HCT116 (cell line): ENCODE measurements around the gene STK32B. TPM values are rescaled to one million over a fixed set of nuclear protein-coding genes. Genes with fewer than 3 reads are reported as not detected.

Experiments
- ATAC-seq: fragments of 200-7000 bp; cut with Tn5 transposase; 2 replicates; pipeline ENCODE4 v1.9.1; 2020; ENCODE audit warnings: mild to moderate bottlenecking, moderate library complexity
- BruUV-seq: library from RNA; stranded (reverse); fragments of 400-500 nt; replicated peaks from 2 replicates; lab custom pipeline; 2021; lab: Mats Ljungman, UMichigan
- CTCF ChIA-PET: fragments of 300-600 bp; sonication (Branson Sonifier 250); formaldehyde crosslinking; loops from one replicate; lab custom pipeline; 2021; ENCODE audit warnings: antibody characterized with exemption; lab: Charles Lee
- POLR2A ChIA-PET: fragments of 300-600, 350-600 bp; sonication (Branson Sonifier 250); formaldehyde crosslinking; loops from one replicate; lab custom pipeline; 2021; ENCODE audit warnings: antibody characterized with exemption; lab: Charles Lee
- RAD21 ChIA-PET, 2 experiments: fragments of 300-600 bp; sonication (Branson Sonifier 250); formaldehyde crosslinking; loops; one replicate each; lab custom pipeline; 2023; ENCODE audit warnings: low total read pairs in 2 of 2; ENCODE audit not compliant: uncharacterized antibody in 2 of 2, unreplicated experiment in 2 of 2, low non-redundant PET in 1 of 2; lab: Charles Lee
- DNase-seq: peaks from one replicate; pipeline ENCODE4 v3.0.0-alpha.2; 2010; ENCODE audit warnings: low read depth, low spot score
- H2AFZ ChIP-seq: fragments of 200-600 bp; shearing (Covaris generic), sonication (generic); 2 replicates; pipeline ENCODE4 v1.6.1; 2017; ENCODE audit warnings: low read depth, mixed run types, mixed read lengths, antibody characterized with exemption, low read length; ENCODE audit not compliant: poor library complexity, severe bottlenecking
- H3K27ac ChIP-seq: 2 replicates; pipeline ENCODE4 v1.5.1; 2012; ENCODE audit warnings: low read depth, low read length
- H3K27me3 ChIP-seq: fragments of 200-600 bp; sonication (generic); 2 replicates; pipeline ENCODE4 v1.6.1; 2016; ENCODE audit warnings: mixed run types, low read length, mixed read lengths; ENCODE audit not compliant: insufficient read depth
- H3K36me3 ChIP-seq, 2 experiments: fragments of 200-500 bp in 1 of 2; fragments of 200-600 bp in 1 of 2; sonication (Bioruptor generic) in 1 of 2; sonication (generic) in 1 of 2; 2 replicates each; pipeline versions ENCODE4 v1.5.1 to v1.6.1; 2014 to 2016; ENCODE audit warnings: low read length in 2 of 2, inconsistent platforms in 1 of 2, mixed read lengths in 1 of 2, mixed run types in 1 of 2; ENCODE audit not compliant: insufficient read depth in 2 of 2, control insufficient read depth in 1 of 2
- H3K4me1 ChIP-seq, 2 experiments: fragments of 200-600 bp in 1 of 2; sonication (generic) in 1 of 2; 2 replicates each; pipeline versions ENCODE4 v1.5.1 to v1.6.1; 2012 to 2017; ENCODE audit warnings: low read length in 2 of 2, inconsistent platforms in 1 of 2, mild to moderate bottlenecking in 1 of 2, mixed read lengths in 1 of 2, mixed run types in 1 of 2, moderate library complexity in 1 of 2; ENCODE audit not compliant: insufficient read depth in 2 of 2, control insufficient read depth in 1 of 2
- H3K4me2 ChIP-seq: fragments of 200-600 bp; sonication (generic); 2 replicates; pipeline ENCODE4 v1.6.1; 2017; ENCODE audit warnings: mixed run types, low read length, mixed read lengths
- H3K4me3 ChIP-seq, 2 experiments: fragments of 200-600 bp in 1 of 2; sonication (generic) in 1 of 2; replicated peaks in 1 of 2; 2 replicates each; pipeline ENCODE4 v1.5.1; 2011 to 2016; ENCODE audit warnings: low read length in 2 of 2, control low read depth in 1 of 2, low read depth in 1 of 2, mild to moderate bottlenecking in 1 of 2, mixed read lengths in 1 of 2, mixed run types in 1 of 2
- H3K79me2 ChIP-seq: fragments of 200-600 bp; sonication (generic); 2 replicates; pipeline ENCODE4 v1.6.1; 2017; ENCODE audit warnings: mild to moderate bottlenecking, mixed run types, low read length, moderate library complexity, mixed read lengths; ENCODE audit not compliant: insufficient read depth
- H3K9ac ChIP-seq: fragments of 200-600 bp; sonication (generic); 2 replicates; pipeline ENCODE4 v1.6.1; 2016; ENCODE audit warnings: low read length, mixed read lengths
- H3K9me2 ChIP-seq: fragments of 200-600 bp; sonication (generic), shearing (Covaris generic); 2 replicates; pipeline ENCODE4 v1.6.1; 2017; ENCODE audit warnings: mixed run types, mild to moderate bottlenecking, moderate library complexity; ENCODE audit not compliant: insufficient read depth
- H3K9me3 ChIP-seq, 2 experiments: fragments of 200-500 bp in 1 of 2; fragments of 200-600 bp in 1 of 2; sonication (Bioruptor generic) in 1 of 2; sonication (generic) in 1 of 2; 2 replicates each; pipeline ENCODE4 v1.6.1; 2014 to 2017; ENCODE audit warnings: low read length in 2 of 2, mixed read lengths in 2 of 2, inconsistent platforms in 1 of 2, low read depth in 1 of 2, mild to moderate bottlenecking in 1 of 2, mixed run types in 1 of 2, moderate library complexity in 1 of 2; ENCODE audit not compliant: control insufficient read depth in 1 of 2, insufficient read depth in 1 of 2
- H4K20me1 ChIP-seq: fragments of 200-600 bp; sonication (generic), shearing (Covaris generic); 2 replicates; pipeline ENCODE4 v1.6.1; 2017; ENCODE audit warnings: mixed run types, mild to moderate bottlenecking, moderate library complexity; ENCODE audit not compliant: insufficient read depth
- EGR1 ChIP-seq: IDR thresholded peaks from 2 replicates; pipeline ENCODE4 v1.6.1; 2012; ENCODE audit warnings: low read depth
- ELF1 ChIP-seq: IDR thresholded peaks from 2 replicates; pipeline ENCODE4 v1.6.1; 2012; ENCODE audit warnings: low read depth, borderline replicate concordance
- EZH2phosphoT487 ChIP-seq: fragments of 200-600 bp; IDR thresholded peaks from 2 replicates; pipeline ENCODE4 v1.6.1; 2018; ENCODE audit warnings: antibody characterized with exemption, borderline replicate concordance
- FOSL1 ChIP-seq: IDR thresholded peaks from 2 replicates; pipeline ENCODE4 v1.6.1; 2012; ENCODE audit warnings: low read depth
- JUND ChIP-seq: IDR thresholded peaks from 2 replicates; pipeline ENCODE4 v1.6.1; 2012
- POLR2AphosphoS5 ChIP-seq: IDR thresholded peaks from 2 replicates; pipeline ENCODE4 v1.6.1; 2011; ENCODE audit warnings: mild to moderate bottlenecking, low read depth, low read length, moderate library complexity
- RAD21 ChIP-seq: IDR thresholded peaks from 2 replicates; pipeline ENCODE4 v1.6.1; 2012; ENCODE audit warnings: low read depth, mild to moderate bottlenecking
- SIN3A ChIP-seq: IDR thresholded peaks from 2 replicates; pipeline ENCODE4 v1.6.1; 2012; ENCODE audit warnings: low read depth
- SP1 ChIP-seq: IDR thresholded peaks from 2 replicates; pipeline ENCODE4 v1.6.1; 2012; ENCODE audit warnings: low read depth
- intact Hi-C: fragments of 100-400 bp; cut with micrococcal nuclease; formaldehyde crosslinking; loops from 2 replicates; pipeline ENCODE4 v1.10.0; 2022
- total RNA-seq: library from RNA; stranded (reverse); gene quantifications from one replicate; pipeline ENCODE4 v1.2.1, GENCODE V29; 2021; ENCODE audit not compliant: unreplicated experiment

The STK32B gene
- total RNA-seq, 1 experiment from 2014 or later, result not detected

DNA sequence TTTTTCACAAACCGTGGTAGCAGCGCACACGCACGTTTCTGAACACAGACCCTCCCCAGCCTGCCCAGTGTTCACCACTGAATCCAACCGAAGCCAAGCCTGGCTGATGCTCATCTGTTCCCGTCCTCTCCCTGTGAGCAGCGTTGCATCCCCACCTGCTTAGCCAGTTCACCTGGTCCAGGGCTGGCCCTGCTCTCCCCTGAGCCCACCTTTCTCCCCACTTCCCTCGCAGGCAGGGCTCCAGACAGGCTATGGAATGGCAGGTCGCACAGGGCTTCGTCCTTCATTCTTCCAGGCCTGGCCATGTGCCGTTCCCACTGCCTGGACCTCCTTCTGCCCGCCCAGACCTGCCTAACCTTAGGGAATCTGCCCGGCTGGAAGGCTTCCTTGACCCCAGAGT is 410.2 kb downstream of the STK32B start:
- H3K4me2 ChIP-seq, result no peak overlapping the region
- no peak overlapping the region for H2AFZ ChIP-seq
- no TSS peak for BruUV-seq
- H3K27me3 ChIP-seq, result peaks cover 21% of the 10 kb centered on the region; the same call in 1 of the 2 replicates
- intact Hi-C loops, result loop anchor here (2.0 kb wide), 2 partner anchors 411 to 467 kb away; partner anchors contain the start of gene STK32B
- no peaks in the 10 kb centered on the region for H3K9me2 ChIP-seq
- H3K36me3 ChIP-seq, result no peaks in the 10 kb centered on the region
- POLR2A ChIA-PET, result no interaction called here
- no peaks in the 10 kb centered on the region for H3K4me1 ChIP-seq
- H4K20me1 ChIP-seq, result no peaks in the 10 kb centered on the region
- no peak overlapping the region for H3K27ac ChIP-seq
- no peak for ATAC-seq
- no peak overlapping the region for H3K9ac ChIP-seq
- no peaks in the 10 kb centered on the region for H3K9me3 ChIP-seq
- RAD21 ChIA-PET, result interaction anchor here in 1 of 2 experiments (0.8 kb wide), 1 partner anchor 411 kb away, joined by 3 read pairs; no protein-coding TSS in a partner anchor
- H3K4me3 ChIP-seq, result no peak overlapping the region
- H3K79me2 ChIP-seq, result no peaks in the 10 kb centered on the region
- no peak for DNase-seq
- TF ChIP-seq SIN3A, result no peak
- no peak for TF ChIP-seq EGR1
- no peak for TF ChIP-seq EZH2phosphoT487
- no peak for TF ChIP-seq ELF1
- CTCF ChIA-PET, result no interaction called here

DNA sequence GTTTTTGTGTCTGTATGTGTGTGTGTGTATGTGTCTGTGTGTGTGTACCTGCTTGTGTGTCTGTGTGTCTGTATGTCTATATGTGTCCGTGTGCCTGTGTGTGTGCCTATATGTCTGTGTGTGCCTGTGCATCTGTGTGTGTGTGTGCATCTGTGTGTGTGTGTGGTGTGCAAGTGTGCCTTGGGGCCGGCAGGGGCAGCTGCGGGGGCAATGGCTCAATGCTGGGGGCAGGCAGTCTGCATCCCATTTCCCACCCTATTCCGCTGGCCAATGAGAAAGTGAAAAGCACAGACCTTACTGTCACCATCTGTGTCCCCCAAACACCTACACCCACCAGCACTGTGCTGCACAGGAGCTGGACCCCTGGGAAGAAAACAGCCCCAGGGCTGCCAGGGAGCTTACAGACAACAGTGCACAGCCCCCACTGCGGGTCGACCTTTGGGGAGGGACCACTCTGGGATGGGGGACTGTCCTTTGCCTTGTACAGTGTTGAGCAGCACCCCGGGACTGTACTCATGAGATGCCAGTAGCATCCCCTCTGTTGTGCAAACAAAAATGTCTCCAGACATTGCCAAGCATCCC is 411.1 kb downstream of the STK32B start:
- TF ChIP-seq FOSL1 (no peak), POLR2AphosphoS5 (no peak), SP1 (no peak), RAD21 (no peak), EGR1 (no peak), SIN3A (no peak), JUND (no peak)
- no peak for ATAC-seq
- ChIA-PET RAD21 (interaction anchor here in 1 of 2 experiments (0.8 kb wide), 1 partner anchor 412 kb away, joined by 3 read pairs; no protein-coding TSS in a partner anchor), POLR2A (no interaction called here), CTCF (no interaction called here)
- no TSS peak for BruUV-seq
- intact Hi-C loops, result no loop called here
- H2AFZ ChIP-seq, result no peak overlapping the region
- H4K20me1 ChIP-seq, result no peaks in the 10 kb centered on the region
- no peaks in the 10 kb centered on the region for H3K9me2 ChIP-seq
- H3K27me3 ChIP-seq, result peaks cover 21% of the 10 kb centered on the region; the same call in 1 of the 2 replicates
- H3K27ac ChIP-seq, result no peak overlapping the region
- H3K36me3 ChIP-seq, result no peaks in the 10 kb centered on the region
- no peaks in the 10 kb centered on the region for H3K9me3 ChIP-seq
- H3K4me1 ChIP-seq, result no peaks in the 10 kb centered on the region
- H3K4me2 ChIP-seq, result no peak overlapping the region
- H3K4me3 ChIP-seq, result no peak overlapping the region
- no peak overlapping the region for H3K9ac ChIP-seq
- no peaks in the 10 kb centered on the region for H3K79me2 ChIP-seq
- no peak for DNase-seq
